Adipose tissue (tissue), 3 donors: ENCODE results near the gene TBX4. TPM values are rescaled to one million over a fixed set of nuclear protein-coding genes. Genes with fewer than 3 reads are reported as not detected.
"Not testable (repeated sequence)": the region's sequence is repeated elsewhere in the genome, so short reads cannot be mapped to it uniquely, and the experiment has no call there.

ENCODE experiments used
- H3K27ac ChIP-seq: one replicate; pipeline ENCODE4 v1.5.1; 2013; ENCODE audit warnings: low read depth, low read length
- WGBS, 3 donors: extraction: QIAGEN DNeasy Blood & Tissue Kit; methylation state at CpG; one replicate each; pipeline ENCODE4 v1.1.7; 2013; 5-methylcytosine and 5-hydroxymethylcytosine counted together
- polyA plus RNA-seq, 3 donors: library from polyadenylated mRNA; stranded (reverse); fragments of 200-250 nt; gene quantifications; one replicate each; pipeline ENCODE4 v1.2.3, GENCODE V29; 2013
- donor health status: healthy with polysubstance abuse.
- donor health status: Bipolar disorder and iron deficiency.
- donor health status: healthy.

The TBX4 gene
- polyA plus RNA-seq, 3 donors = 0.06 TPM; not detected in 1

GRCh38 chr17:61503961-61504360, 51.7 kb downstream of the TBX4 start:
- no peak overlapping the region for H3K27ac ChIP-seq
- 59 to 75% (median 59%) methylated on average over 3 of the region's 3 CpGs for WGBS, 3 donors

DNA sequence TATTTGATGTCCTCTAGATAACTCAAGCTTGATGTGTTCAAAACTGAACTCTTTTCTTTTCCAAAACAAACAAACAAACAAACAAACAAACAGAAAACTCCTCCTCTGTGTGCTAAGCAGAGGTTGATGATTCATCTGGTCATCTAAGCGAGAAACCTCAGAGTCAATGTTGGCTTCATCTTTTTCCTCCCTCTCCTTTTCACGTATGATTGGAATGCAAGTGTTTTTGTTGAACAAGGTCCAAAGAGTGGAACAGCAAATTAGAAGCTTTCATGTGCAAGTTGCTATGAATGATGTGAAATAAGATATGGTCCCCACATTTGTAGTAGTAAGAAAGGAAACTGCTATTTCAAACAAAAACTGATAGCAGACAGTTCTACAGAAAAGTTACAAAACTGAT, 52.5 kb downstream of the TBX4 start:
- no peak overlapping the region for H3K27ac ChIP-seq
- 42 to 59% (median 50%) methylated on average over 2 of the region's 2 CpGs for WGBS, 3 donors

GRCh38 chr17:61505846-61506627, 53.8 kb downstream of the TBX4 start:
- 64 to 72% (median 69%) methylated on average over 11 of the region's 11 CpGs for WGBS, 3 donors

DNA sequence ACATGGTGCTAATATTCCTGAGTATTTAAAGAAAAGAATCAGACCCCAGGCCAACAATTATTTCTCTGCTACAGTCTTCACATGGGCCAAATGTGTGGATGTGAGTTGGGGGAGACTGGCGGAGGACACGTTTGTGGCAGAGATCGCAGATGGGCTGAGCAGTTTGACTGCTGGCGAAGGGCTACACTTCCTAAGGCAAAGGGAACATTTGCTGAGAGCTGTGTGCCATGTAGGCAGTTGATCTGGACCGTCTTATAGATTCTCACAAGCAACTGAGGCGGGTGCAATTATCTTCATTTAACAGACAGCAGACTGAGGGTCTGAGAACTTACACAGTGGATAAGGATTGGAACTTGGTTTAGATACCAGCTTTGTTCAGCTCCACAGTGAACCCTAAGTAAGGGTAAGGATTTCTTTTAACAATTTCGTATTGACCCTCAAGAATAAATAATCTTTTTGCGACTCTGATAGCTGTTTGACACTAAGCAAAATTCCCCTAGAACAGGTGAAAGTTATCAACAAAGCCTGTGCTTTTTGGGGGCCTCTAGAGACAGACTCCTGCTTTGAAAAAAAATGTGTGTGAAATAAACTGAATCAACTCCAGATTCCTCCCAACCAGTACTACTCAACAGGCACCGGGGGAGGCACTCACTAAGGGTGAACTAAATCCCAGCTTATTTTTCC, 55.3 kb downstream of the TBX4 start:
- H3K27ac ChIP-seq = no peak overlapping the region
- WGBS, 3 donors = 75 to 80% (median 76%) methylated on average over 9 of the region's 9 CpGs

More at GRCh38 chr17:61505846-61506627, 53.8 kb downstream of the TBX4 start:
- no peak overlapping the region for H3K27ac ChIP-seq

DNA sequence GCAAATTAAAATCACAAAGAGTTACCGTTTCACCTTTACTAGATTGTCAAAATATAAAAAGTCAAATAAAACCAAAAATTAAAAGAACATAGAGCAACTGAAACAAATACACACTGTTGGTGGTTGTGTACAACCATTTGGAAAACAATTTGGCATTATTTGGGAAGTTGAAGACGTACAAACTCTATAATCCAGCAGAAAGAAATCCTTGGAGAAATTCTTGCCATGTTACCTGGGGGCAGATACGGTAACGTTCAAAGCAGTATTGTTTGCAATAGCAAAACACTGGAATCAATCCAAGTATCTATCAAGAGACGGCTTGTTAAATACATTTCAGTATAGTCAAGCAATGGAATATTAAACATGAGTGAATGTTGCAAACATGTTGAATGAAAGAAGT, 56.7 kb downstream of the TBX4 start:
- 35 to 82% (median 77%) methylated on average over 5 of the region's 5 CpGs for WGBS, 3 donors
- no peak overlapping the region for H3K27ac ChIP-seq

GRCh38 chr17:61509454-61509853, 57.2 kb downstream of the TBX4 start:
- 85 to 93% (median 87%) methylated on average over 5 of the region's 5 CpGs for WGBS, 3 donors
- H3K27ac ChIP-seq = not testable (repeated sequence)

- 60 to 75% (median 72%) methylated on average over 6 of the region's 6 CpGs for WGBS, 3 donors
- no peak overlapping the region for H3K27ac ChIP-seq
These were observed 58.0 kb downstream of the TBX4 start for GRCh38 chr17:61510237-61510636.

DNA sequence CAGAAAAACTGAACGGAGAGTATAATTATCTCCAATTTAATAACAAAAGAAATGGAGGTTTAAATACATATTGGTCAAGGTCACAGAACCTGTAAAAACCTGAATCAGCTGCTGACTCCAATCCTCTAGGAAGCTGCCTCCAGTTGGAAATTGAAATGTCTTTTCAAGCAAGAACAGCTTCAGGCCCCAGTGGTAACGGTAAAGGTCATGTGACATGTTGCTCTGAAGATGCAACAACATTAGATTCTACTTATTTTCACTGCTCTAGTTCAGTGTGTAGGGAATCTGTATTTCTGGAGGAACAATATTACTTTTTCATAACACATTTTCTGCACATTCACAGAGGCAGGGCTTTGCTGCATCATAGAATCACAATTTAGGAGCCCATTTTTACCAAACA, 58.8 kb downstream of the TBX4 start:
- H3K27ac ChIP-seq = no peak overlapping the region
- 52 to 71% (median 63%) methylated on average over 2 of the region's 2 CpGs for WGBS, 3 donors

- 78 to 85% (median 84%) methylated on average over 4 of the region's 4 CpGs for WGBS, 3 donors
- H3K27ac ChIP-seq = no peak overlapping the region
These were observed 59.4 kb downstream of the TBX4 start for GRCh38 chr17:61511480-61512182.

- 71 to 84% (median 79%) methylated on average over 4 of the region's 4 CpGs for WGBS, 3 donors
- H3K27ac ChIP-seq = no peak overlapping the region
These were observed 62.3 kb downstream of the TBX4 start for GRCh38 chr17:61514491-61514890.

DNA sequence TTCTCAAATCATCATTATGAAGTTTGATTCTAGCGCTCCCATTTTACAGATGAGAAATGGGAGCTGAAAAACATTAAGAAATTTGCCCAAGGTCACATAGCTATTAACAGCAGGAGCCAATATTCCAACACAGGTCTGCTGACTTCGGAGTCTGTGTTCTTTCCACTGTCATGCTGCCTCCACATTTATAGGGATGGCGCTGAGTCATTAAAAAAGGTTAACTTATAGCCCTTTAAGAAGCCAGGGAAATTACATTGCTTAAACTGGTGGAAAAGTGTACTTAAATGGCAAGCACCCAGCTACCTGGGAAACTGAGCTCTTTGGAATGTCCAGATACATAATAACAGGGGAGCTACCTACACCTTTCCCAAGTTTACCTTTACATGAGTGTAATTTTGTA, 65.0 kb downstream of the TBX4 start:
- WGBS, 3 donors = 74 to 85% (median 84%) methylated on average over 3 of the region's 3 CpGs
- no peak overlapping the region for H3K27ac ChIP-seq

DNA sequence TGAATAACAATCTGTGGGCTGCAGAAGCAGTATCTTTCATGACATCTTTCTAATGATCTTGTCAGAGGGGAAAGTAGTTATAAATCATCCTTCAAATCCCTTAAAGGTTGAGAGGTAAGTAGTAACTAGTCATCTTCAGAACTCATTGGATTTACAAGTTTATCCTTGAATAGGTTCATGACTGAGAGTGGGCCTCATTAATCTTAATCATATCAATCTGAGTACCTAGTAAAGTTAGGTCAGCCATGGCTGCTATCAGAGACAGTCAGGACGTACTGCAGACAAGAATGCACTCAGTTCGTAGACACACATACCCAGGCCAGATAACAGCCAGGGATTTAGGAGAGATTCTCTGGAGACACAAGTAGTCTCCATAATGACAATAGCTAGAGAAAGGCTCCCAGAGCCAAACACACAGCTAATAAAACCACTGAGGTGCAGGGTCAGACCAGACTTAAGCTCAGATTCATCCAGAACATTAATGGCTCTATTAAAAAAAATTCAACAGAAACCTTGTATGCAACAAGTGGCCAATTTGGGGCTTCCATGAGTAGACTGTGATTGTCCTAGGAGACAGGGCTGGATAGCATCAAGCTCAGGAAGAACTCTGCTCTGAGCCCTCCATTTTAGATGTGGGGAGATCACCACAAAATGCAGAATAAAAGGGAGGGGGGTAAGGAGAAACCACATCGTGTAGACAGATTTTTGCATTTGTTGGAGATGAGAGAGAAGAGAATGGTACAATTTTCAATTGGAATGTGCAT, 65.8 kb downstream of the TBX4 start:
- WGBS, 3 donors = 53 to 59% (median 55%) methylated on average over 3 of the region's 3 CpGs

GRCh38 chr17:61519139-61519538, 66.9 kb downstream of the TBX4 start:
- 45 to 61% (median 54%) methylated on average over 1 of the region's 1 CpG for WGBS, 3 donors
- no peak overlapping the region for H3K27ac ChIP-seq

More for the DNA sequence above, 65.8 kb downstream of the TBX4 start:
- H3K27ac ChIP-seq = no peak overlapping the region

DNA sequence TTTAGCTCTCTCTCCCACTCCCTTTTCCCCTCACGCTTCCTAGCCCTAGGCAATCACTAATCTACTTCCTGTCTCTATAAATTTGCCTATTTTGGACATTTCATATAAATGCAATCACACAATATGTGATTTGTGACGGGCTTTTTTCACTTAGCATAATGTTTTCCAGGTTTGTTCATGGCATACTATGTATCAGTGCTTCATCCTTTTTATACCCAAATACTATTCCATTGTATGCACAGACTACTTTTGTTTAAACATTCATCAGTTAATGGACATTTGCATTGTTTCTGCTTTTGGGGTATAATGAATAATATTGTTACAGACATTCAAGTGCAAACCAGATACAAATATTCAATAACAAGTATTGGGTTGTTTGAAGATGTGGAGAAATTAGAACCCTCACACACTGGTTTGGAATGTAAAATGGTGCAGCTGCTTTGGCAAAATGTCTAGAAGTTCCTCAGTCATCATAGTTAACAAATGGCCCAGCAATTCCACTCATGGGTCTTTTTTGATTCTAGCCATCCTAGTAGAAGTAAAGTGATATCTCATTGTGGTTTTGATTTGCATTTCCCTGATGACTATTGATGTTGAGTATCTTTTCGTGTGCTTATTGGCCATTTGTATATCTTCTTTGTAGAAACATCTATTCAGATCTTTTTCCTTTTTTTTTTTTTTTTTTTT, 67.7 kb downstream of the TBX4 start:
- H3K27ac ChIP-seq = no peak overlapping the region
- WGBS, 3 donors = 64 to 65% (median 65%) methylated on average over 3 of the region's 3 CpGs

- H3K27ac ChIP-seq = no peak overlapping the region
- WGBS, 3 donors = 83 to 84% (median 83%) methylated on average over 3 of the region's 3 CpGs
These were observed 68.7 kb downstream of the TBX4 start for GRCh38 chr17:61520897-61521296.

- 55 to 69% (median 61%) methylated on average over 1 of the region's 1 CpG for WGBS, 3 donors
- H3K27ac ChIP-seq = no peak overlapping the region
These were observed 69.9 kb downstream of the TBX4 start for GRCh38 chr17:61522088-61522487.

- no peak overlapping the region for H3K27ac ChIP-seq
- 72 to 78% (median 75%) methylated on average over 3 of the region's 3 CpGs for WGBS, 3 donors
These were observed 72.1 kb downstream of the TBX4 start for GRCh38 chr17:61524319-61524718.

DNA sequence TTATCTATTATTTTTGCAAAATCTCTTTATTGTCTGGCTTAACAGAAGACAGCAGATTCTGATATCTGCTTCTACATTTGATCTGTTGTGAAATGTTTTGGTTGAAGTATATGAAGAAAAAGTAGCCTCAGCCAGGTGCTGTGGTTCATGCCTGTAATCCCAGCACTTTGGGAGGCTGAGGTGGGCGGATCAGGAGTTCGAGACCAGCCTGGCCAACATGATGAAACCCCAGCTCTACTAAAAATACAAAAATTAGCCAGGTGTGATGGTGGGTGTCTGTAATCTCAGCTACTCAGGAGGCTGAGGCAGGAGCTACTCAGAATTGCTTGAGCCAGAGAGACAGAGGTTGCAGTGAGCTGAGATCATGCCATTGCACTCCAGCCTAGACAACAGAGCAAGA, 75.2 kb downstream of the TBX4 start:
- not testable (repeated sequence) for H3K27ac ChIP-seq
- WGBS, 3 donors = 87 to 92% (median 89%) methylated on average over 2 of the region's 2 CpGs
